ENCODE results near the gene COMMD6. TPM values are rescaled to one million over a fixed set of nuclear protein-coding genes. Genes with fewer than 3 reads are reported as not detected.

Gene COMMD6
- total and polyA plus RNA-seq, 10 donors = 83.6 to 334 (median 152) TPM

- WGBS, 5 donors = 79 to 88% (median 81%) methylated on average over 10 of the region's 10 CpGs
- H3K27me3 ChIP-seq (replicated peaks in 1 of 7) = no peaks in the 10 kb centered on the region
- DNase-seq = no peak
- intact Hi-C loops (cut with DNase I; ENCODE audit: low total_unique reads) = no loop called here
- TF ChIP-seq CTCF (IDR thresholded peaks at IDR 0.05 in 8 of 11, conservative IDR thresholded peaks at IDR 0.05 in 3 of 11) = no peak
- TF ChIP-seq POLR2AphosphoS5 (IDR thresholded peaks at IDR 0.05) = no peak
- no peak for TF ChIP-seq POLR2A (IDR thresholded peaks at IDR 0.05)
- no peak overlapping the region for H3K4me3 ChIP-seq
- no peak overlapping the region for H3K27ac ChIP-seq
- no peaks in the 10 kb centered on the region for H3K9me3 ChIP-seq
- no peaks in the 10 kb centered on the region for H3K36me3 ChIP-seq
- peaks cover 0 to 22% (median 6%) of the 10 kb centered on the region in 6 donors for H3K4me1 ChIP-seq
Observed at GRCh38 chr13:75507027-75508001, 30.3 kb downstream of the COMMD6 start.

GRCh38 chr13:75506018-75506417 is 31.6 kb downstream of the COMMD6 start:
- no peak overlapping the region for H3K27ac ChIP-seq
- WGBS, 5 donors = 53 to 77% (median 67%) methylated on average over 1 of the region's 1 CpG
- H3K27me3 ChIP-seq (replicated peaks in 1 of 7) = no peaks in the 10 kb centered on the region
- H3K36me3 ChIP-seq = no peaks in the 10 kb centered on the region
- no peak for DNase-seq
- H3K4me1 ChIP-seq = peaks cover 0 to 11% (median 3%) of the 10 kb centered on the region in 6 donors
- TF ChIP-seq POLR2A (IDR thresholded peaks at IDR 0.05) = no peak
- TF ChIP-seq POLR2AphosphoS5 (IDR thresholded peaks at IDR 0.05) = no peak
- no peak for TF ChIP-seq CTCF (IDR thresholded peaks at IDR 0.05 in 8 of 11, conservative IDR thresholded peaks at IDR 0.05 in 3 of 11)
- no peaks in the 10 kb centered on the region for H3K9me3 ChIP-seq
- intact Hi-C loops (cut with DNase I; ENCODE audit: low total_unique reads) = no loop called here
- H3K4me3 ChIP-seq = no peak overlapping the region

- 42 to 76% (median 61%) methylated on average over 3 of the region's 3 CpGs for WGBS, 5 donors
- no peaks in the 10 kb centered on the region for H3K36me3 ChIP-seq
- H3K9me3 ChIP-seq = no peaks in the 10 kb centered on the region
- intact Hi-C loops (cut with DNase I; ENCODE audit: low total_unique reads) = no loop called here
- TF ChIP-seq POLR2A (IDR thresholded peaks at IDR 0.05) (no peak), POLR2AphosphoS5 (IDR thresholded peaks at IDR 0.05) (no peak), CTCF (IDR thresholded peaks at IDR 0.05 in 8 of 11, conservative IDR thresholded peaks at IDR 0.05 in 3 of 11) (no peak)
- no peak for DNase-seq
- H3K4me1 ChIP-seq = peaks cover 0 to 11% (median 3%) of the 10 kb centered on the region in 6 donors
- no peaks in the 10 kb centered on the region for H3K27me3 ChIP-seq (replicated peaks in 1 of 7)
- H3K4me3 ChIP-seq = no peak overlapping the region
- H3K27ac ChIP-seq = no peak overlapping the region
Observed at GRCh38 chr13:75505327-75505726, 32.3 kb downstream of the COMMD6 start.

GRCh38 chr13:75495938-75496337 is 41.7 kb downstream of the COMMD6 start:
- H3K4me3 ChIP-seq = no peak overlapping the region
- WGBS, 5 donors = 79 to 87% (median 82%) methylated on average over 5 of the region's 5 CpGs
- H3K27me3 ChIP-seq (replicated peaks in 1 of 7) = no peaks in the 10 kb centered on the region
- H3K4me1 ChIP-seq = no peaks in the 10 kb centered on the region
- TF ChIP-seq POLR2A (IDR thresholded peaks at IDR 0.05) (no peak), CTCF (IDR thresholded peaks at IDR 0.05 in 8 of 11, conservative IDR thresholded peaks at IDR 0.05 in 3 of 11) (no peak), POLR2AphosphoS5 (IDR thresholded peaks at IDR 0.05) (no peak)
- intact Hi-C loops (cut with DNase I; ENCODE audit: low total_unique reads) = no loop called here
- H3K9me3 ChIP-seq = no peaks in the 10 kb centered on the region
- no peaks in the 10 kb centered on the region for H3K36me3 ChIP-seq
- DNase-seq = no peak
- no peak overlapping the region for H3K27ac ChIP-seq
